Mucosa of rectum (tissue), 2 donors: ENCODE results near the gene CIDEB.
A peak's percentile ranks its signal among the peaks of the same experiment; 100 is the strongest.

Experiments used
- H3K27ac ChIP-seq, 2 donors: one replicate each; pipeline ENCODE4 v1.7.0; 2013; ENCODE audit warnings: inconsistent platforms in 2 of 2, low read depth in 2 of 2, low read length in 2 of 2
- H3K27me3 ChIP-seq, 2 donors: one replicate each; pipeline ENCODE4 v1.7.0; 2013; ENCODE audit warnings: low read length in 2 of 2; ENCODE audit not compliant: control insufficient read depth in 2 of 2, insufficient read depth in 2 of 2
- H3K36me3 ChIP-seq, 2 donors: one replicate each; pipeline ENCODE4 v1.7.0; 2013; ENCODE audit warnings: low read length in 2 of 2; ENCODE audit not compliant: control insufficient read depth in 2 of 2, insufficient read depth in 2 of 2
- H3K4me1 ChIP-seq, 2 donors: one replicate each; pipeline ENCODE4 v1.7.0; 2013; ENCODE audit warnings: low read length in 2 of 2, mild to moderate bottlenecking in 1 of 2; ENCODE audit not compliant: control insufficient read depth in 2 of 2, insufficient read depth in 2 of 2
- H3K4me3 ChIP-seq, 2 donors: one replicate each; pipeline ENCODE4 v1.7.0; 2013; ENCODE audit warnings: low read length in 2 of 2
- H3K9ac ChIP-seq, 2 donors: one replicate each; pipeline ENCODE4 v1.7.0; 2013; ENCODE audit warnings: low read length in 2 of 2, low read depth in 1 of 2, mild to moderate bottlenecking in 1 of 2
- H3K9me3 ChIP-seq, 2 donors: one replicate each; pipeline ENCODE4 v1.7.0; 2013; ENCODE audit warnings: low read length in 2 of 2; ENCODE audit not compliant: control insufficient read depth in 2 of 2
- donor health status: healthy.
- donor health status: Normal muscosa, but diverticular disease.

CIDEB gene

DNA sequence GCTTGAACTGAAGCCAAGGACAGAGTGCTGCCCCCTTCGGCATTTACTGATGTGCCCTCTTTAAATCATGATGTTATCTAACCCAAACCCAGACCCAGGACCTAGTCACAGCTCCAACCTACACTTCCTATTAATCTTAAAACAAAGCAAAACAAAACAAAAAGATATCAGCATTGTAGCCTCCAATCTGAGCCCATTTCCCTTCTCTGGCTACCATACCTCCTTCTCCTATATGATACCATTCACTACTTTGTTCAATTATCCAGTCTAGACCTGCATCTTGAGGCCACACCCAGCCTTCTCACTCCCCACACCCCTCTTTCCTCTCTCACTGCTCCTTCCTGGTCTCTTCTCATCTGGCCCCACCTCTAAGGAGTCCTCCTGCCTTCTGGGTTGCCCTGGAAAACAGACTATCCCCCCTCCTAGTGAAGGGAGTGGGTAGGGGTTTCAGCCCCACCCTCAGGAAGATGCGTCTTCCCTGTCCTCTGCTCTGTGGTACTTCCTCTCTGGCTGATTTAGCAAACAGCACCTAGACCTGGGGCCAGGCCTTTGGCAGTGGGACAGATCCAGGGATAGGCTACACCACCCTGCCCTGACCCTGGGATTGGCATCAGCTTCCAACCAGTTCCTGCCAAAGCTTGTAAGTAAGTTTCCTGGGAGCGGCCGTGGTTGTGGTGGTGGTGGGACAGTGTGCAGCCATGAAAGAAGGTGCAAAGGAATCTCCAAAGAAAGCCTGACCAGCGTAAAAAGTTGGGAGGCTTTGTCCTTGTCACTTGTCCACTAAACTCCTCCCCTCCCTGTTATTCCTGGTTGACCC lies 6.8 kb upstream of the CIDEB start:
- Histone ChIP-seq H3K4me1 (peaks cover 29 to 39% of the 10 kb centered on the region in 2 donors), H3K4me3 (no peak overlapping the region), H3K27ac (peak overlapping the region in 1 of 2 donors; percentile 38), H3K36me3 (no peaks in the 10 kb centered on the region), H3K27me3 (peaks cover 0 to 3% of the 10 kb centered on the region in 2 donors), H3K9me3 (no peaks in the 10 kb centered on the region), H3K9ac (no peak overlapping the region)

DNA sequence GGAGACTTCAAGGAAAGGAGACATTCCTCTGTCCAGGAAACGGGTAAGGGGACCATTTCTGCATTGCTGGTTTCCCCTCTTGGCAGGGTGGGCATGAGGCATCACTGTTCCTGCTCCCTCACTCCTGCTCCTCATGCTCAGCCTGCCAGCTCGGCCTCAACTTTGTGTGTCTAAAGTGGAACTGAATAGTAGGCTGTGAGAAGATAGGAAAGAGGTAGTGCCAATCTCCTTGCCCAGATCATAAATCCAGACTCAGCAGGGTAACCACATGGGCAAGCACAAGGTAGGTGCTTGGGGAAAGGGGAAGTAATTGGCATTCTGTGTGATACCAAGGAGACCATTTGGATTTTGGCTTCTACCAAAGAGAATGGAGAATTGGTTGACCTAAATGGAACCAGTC lies 6.1 kb upstream of the CIDEB start:
- H3K9me3 ChIP-seq = no peaks in the 10 kb centered on the region
- H3K4me1 ChIP-seq = peaks cover 32 to 45% of the 10 kb centered on the region in 2 donors
- no peak overlapping the region for H3K9ac ChIP-seq
- H3K4me3 ChIP-seq = no peak overlapping the region
- no peaks in the 10 kb centered on the region for H3K36me3 ChIP-seq
- peak overlapping the region in 1 of 2 donors; percentile 43 for H3K27ac ChIP-seq
- H3K27me3 ChIP-seq = no peaks in the 10 kb centered on the region

DNA sequence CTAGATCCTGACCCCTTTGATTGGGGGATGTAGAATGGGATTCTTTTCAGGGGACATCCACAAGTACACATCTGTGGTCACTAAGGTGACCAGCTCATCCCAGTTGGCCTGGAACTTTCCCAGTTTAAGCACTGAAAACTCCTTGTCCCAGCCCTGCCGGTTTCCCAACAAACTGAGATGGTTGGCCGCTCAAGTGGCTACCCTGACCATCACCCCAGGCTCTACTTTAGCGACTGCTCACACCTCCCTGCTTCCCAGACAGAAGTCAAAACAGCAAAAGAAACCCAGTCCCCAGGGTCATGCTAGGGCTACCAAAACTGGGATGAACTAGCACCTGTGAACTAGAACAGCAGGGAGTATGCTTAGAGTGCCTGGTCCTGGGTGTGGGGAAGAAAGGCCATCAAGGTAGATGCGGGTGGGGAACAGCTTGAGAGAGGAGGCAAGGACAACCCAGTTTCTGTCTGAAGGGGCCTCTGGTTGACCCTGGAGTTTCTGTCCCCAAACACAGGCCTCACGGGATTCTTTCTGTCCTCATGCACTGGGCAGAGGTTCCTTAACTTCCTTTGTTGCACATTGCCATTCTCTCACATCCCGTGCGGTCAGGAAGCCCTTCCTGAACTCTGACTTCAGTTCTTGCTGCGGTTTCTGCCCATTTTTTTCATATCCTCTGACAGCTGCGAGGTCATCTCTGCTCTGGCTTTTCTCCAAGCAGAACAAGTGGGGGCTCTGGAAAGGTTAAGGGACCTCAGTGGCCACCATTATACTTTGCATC lies 5.1 kb upstream of the CIDEB start:
- Histone ChIP-seq H3K36me3 (no peaks in the 10 kb centered on the region), H3K27me3 (no peaks in the 10 kb centered on the region), H3K4me1 (peaks cover 39 to 52% of the 10 kb centered on the region in 2 donors), H3K9ac (peak overlapping the region in 1 of 2 donors; percentile 6), H3K9me3 (no peaks in the 10 kb centered on the region), H3K4me3 (peak overlapping the region in 1 of 2 donors; percentile 44), H3K27ac (peak overlapping the region; percentile 39 to 83)

DNA sequence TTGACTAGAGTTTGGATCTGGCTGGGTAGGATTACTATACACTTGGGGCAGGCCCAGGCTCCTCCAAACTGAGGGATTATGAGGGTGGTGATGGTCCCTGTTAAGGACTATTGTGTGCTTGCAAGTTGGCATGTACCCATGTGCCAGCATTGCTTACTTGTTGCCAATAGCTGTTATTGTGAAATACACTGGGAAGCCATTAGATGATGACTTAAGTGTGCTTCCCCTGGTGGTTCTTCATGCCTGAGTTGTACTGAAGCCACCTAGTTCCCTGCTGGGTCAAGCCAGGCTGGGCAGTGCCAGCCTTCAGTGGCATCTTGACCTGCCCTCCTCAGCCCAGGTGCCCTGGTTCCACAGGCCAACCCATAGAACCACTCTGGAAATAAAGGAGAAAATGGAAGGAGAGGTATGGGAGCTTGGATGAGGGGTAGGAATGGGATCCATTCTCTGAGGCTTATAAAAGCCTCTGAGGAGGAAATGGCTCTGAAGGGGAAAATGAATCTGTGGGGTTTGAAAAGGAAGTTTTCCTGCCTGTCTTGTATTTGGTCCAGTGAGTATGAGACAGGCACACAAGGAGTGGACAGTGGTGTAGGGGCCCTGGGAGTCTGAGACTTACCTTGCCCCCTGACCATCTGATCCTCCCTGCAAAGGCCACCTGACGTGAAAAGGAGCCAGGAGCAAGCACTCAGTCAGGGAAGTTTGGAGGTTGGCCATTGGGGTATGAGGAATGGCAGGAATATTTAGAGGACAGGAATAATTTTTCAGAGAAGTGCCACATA lies 4.2 kb upstream of the CIDEB start:
- peaks cover 0 to 2% of the 10 kb centered on the region in 2 donors for H3K36me3 ChIP-seq
- peak overlapping the region in 1 of 2 donors; percentile 83 for H3K27ac ChIP-seq
- H3K4me3 ChIP-seq = peak overlapping the region in 1 of 2 donors; percentile 74
- H3K9ac ChIP-seq = peak overlapping the region; percentile 10 to 52
- H3K4me1 ChIP-seq = peaks cover 47 to 61% of the 10 kb centered on the region in 2 donors
- no peaks in the 10 kb centered on the region for H3K9me3 ChIP-seq
- no peaks in the 10 kb centered on the region for H3K27me3 ChIP-seq

DNA sequence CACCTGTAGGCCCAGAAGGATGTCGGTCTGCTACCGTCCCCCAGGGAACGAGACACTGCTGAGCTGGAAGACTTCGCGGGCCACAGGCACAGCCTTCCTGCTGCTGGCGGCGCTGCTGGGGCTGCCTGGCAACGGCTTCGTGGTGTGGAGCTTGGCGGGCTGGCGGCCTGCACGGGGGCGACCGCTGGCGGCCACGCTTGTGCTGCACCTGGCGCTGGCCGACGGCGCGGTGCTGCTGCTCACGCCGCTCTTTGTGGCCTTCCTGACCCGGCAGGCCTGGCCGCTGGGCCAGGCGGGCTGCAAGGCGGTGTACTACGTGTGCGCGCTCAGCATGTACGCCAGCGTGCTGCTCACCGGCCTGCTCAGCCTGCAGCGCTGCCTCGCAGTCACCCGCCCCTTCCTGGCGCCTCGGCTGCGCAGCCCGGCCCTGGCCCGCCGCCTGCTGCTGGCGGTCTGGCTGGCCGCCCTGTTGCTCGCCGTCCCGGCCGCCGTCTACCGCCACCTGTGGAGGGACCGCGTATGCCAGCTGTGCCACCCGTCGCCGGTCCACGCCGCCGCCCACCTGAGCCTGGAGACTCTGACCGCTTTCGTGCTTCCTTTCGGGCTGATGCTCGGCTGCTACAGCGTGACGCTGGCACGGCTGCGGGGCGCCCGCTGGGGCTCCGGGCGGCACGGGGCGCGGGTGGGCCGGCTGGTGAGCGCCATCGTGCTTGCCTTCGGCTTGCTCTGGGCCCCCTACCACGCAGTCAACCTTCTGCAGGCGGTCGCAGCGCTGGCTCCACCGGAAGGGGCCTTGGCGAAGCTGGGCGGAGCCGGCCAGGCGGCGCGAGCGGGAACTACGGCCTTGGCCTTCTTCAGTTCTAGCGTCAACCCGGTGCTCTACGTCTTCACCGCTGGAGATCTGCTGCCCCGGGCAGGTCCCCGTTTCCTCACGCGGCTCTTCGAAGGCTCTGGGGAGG lies 3.1 kb upstream of the CIDEB start, which contains the start of gene LTB4R:
Gene LTB4R (plus strand): TSS at position 857 of the 959 bp plus-strand sequence. CDS start 4,150 bp downstream, outside the sequence.
- H3K4me3 ChIP-seq = peak within 1 kb of the TSS; percentile 55 to 74
- peaks cover 36 to 57% of the 10 kb centered on the region in 2 donors for H3K4me1 ChIP-seq
- no peaks in the 10 kb centered on the region for H3K9me3 ChIP-seq
- peak within 1 kb of the TSS; percentile 52 for H3K9ac ChIP-seq
- H3K27ac ChIP-seq = peak within 1 kb of the TSS; percentile 63 to 83
- H3K36me3 ChIP-seq = peaks cover 8 to 13% of the 10 kb centered on the region in 2 donors
- no peaks in the 10 kb centered on the region for H3K27me3 ChIP-seq

DNA sequence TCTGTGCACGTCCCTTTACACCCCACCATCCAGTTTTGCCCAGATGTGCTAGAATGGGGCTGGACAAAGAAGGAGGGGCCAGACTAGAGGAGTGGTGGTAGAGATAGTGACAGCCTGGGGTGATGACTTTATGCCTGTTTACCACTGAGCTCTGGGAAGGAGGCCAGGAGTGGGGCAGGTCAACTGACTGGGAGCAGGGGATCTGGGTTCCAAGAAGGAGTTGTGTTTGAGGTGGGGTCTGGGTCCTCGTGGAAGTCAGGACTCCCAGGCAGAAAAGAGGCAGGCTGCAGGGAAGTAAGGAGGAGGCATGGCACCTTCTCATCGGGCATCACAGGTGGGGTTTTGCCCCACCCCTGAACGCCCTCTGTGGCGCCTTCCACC lies 2.5 kb upstream of the CIDEB start:
- Histone ChIP-seq H3K9me3 (no peaks in the 10 kb centered on the region), H3K27ac (peak overlapping the region; percentile 63 to 83), H3K9ac (peak overlapping the region; percentile 52), H3K4me3 (peak overlapping the region; percentile 55 to 74), H3K27me3 (no peaks in the 10 kb centered on the region), H3K4me1 (peaks cover 31 to 52% of the 10 kb centered on the region in 2 donors), H3K36me3 (peaks cover 15 to 20% of the 10 kb centered on the region in 2 donors)

DNA sequence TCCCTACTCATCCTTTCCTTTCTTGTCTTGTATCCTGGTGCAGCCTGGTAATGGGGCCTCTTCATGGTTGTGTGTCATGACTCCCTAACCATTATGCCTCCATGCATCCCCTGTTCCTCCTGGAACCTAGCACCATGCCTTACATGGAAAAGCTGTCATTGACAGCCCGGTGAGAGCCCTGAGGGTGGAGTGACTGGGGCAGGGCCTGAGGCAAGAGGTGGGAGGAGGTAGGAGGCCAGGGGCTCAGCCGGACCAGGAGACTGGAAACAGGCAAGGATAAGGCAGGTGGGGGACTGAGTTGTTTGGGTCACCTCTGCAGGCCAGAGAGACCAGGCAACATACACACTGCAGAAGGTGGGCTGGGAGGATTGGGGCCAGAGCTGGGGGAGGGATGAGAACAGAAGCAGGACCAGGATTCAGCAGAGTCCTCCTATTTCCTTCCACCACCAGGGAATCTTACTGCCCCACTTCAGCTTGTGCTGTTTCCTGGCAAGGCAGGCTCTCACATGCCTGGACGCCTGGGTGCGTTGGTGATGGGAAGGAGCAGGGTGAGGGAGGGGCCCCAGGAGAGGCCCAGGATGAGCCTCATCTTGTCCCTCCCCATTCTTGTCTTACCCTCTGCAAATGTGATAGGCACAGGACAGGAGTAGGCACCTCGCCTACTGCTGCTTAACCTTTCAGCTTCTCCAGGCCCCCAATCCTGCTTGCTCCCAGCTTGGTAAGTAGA lies 1.9 kb upstream of the CIDEB start, which contains the start of gene LTB4R2:
Gene LTB4R2 (plus strand): TSS at position 603 of the 727 bp plus-strand sequence. CDS start 525 bp downstream, outside the sequence.
- Histone ChIP-seq H3K27me3 (no peaks in the 10 kb centered on the region), H3K4me1 (peaks cover 31 to 52% of the 10 kb centered on the region in 2 donors), H3K9me3 (no peaks in the 10 kb centered on the region), H3K27ac (peak within 1 kb of the TSS; percentile 63 to 83), H3K9ac (peak within 1 kb of the TSS; percentile 52), H3K36me3 (peaks cover 20 to 25% of the 10 kb centered on the region in 2 donors), H3K4me3 (peak within 1 kb of the TSS; percentile 55 to 74)

DNA sequence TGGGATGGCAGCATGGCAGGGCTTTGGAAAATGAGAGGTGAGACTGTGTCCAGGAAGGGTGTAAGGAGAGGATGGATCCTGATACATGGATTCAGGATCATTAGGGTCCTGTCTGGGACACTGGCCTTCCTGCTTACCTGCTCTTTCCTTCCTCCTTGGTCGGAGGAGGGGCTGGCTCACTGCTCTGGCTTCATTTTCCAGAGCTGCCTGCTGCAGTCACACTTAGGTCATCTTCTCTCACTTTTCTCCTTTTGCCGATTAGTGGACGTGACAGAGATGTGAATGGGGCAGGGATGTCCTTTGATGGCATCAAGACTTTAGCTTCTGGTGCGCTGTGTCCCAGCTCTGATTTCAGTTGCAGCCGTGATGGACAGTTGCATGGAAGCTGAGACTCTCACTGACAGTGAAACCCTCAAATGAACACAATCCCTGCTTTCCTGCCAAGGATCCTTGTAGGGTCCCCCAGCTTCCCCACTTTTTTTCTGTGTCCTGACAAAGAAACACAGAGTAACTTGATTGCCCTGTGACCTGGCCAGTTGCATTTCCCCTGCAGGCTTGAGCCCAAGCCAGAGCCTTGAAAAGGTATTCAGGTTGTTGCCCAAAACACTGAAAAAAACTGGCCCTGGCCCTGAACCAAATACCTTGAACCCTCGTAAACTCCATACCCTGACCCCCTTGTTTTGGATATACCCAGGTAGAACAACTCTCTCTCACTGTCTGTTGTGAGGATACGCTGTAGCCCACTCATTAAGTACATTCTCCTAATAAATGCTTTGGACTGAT lies 756 bp upstream of the CIDEB start:
- peaks cover 31 to 37% of the 10 kb centered on the region in 2 donors for H3K36me3 ChIP-seq
- peak overlapping the region in 1 of 2 donors; percentile 4 for H3K9ac ChIP-seq
- H3K4me3 ChIP-seq = no peak overlapping the region
- no peaks in the 10 kb centered on the region for H3K27me3 ChIP-seq
- no peaks in the 10 kb centered on the region for H3K9me3 ChIP-seq
- H3K27ac ChIP-seq = peak overlapping the region in 1 of 2 donors; percentile 66
- H3K4me1 ChIP-seq = peaks cover 31 to 45% of the 10 kb centered on the region in 2 donors
